Neural progenitor cell (in vitro differentiated cells): ENCODE data around the gene GOLGA1. TPM values are rescaled to one million over a fixed set of nuclear protein-coding genes. Genes with fewer than 3 reads are reported as not detected.

Experiments used
- DNase-seq: peaks from one replicate; pipeline ENCODE4 v3.0.0-alpha.2; 2016; ENCODE audit warnings: low spot score
- H2AFZ ChIP-seq: fragments of 200-600 bp; sonication (generic); replicated peaks from 2 replicates; pipeline ENCODE4 v1.6.1; 2016; ENCODE audit warnings: antibody characterized with exemption
- H3F3A ChIP-seq: fragments of 200-600 bp; sonication (generic); 2 replicates; pipeline ENCODE4 v1.6.1; 2016; ENCODE audit warnings: antibody characterized with exemption, low read depth
- H3K27ac ChIP-seq: fragments of 200-600 bp; sonication (generic); 2 replicates; pipeline ENCODE4 v1.5.1; 2016; ENCODE audit warnings: mild to moderate bottlenecking
- H3K27me3 ChIP-seq: fragments of 200-600 bp; sonication (generic); 2 replicates; pipeline ENCODE4 v1.6.1; 2016; ENCODE audit warnings: mild to moderate bottlenecking, moderate library complexity
- H3K36me3 ChIP-seq: fragments of 200-600 bp; sonication (generic); 2 replicates; pipeline ENCODE4 v1.5.1; 2016
- H3K4me1 ChIP-seq: fragments of 200-600 bp; sonication (generic); 2 replicates; pipeline ENCODE4 v1.6.1; 2016; ENCODE audit warnings: mixed run types
- H3K4me2 ChIP-seq: fragments of 200-600 bp; sonication (generic); 2 replicates; pipeline ENCODE4 v1.6.1; 2016
- H3K4me3 ChIP-seq: fragments of 200-600 bp; sonication (generic); 2 replicates; pipeline ENCODE4 v1.5.1; 2016
- H3K79me2 ChIP-seq: fragments of 200-600 bp; sonication (generic); 2 replicates; pipeline ENCODE4 v1.6.1; 2016; ENCODE audit warnings: low read depth
- H3K9ac ChIP-seq: fragments of 200-600 bp; sonication (generic); 2 replicates; pipeline ENCODE4 v1.6.1; 2016
- H3K9me3 ChIP-seq: fragments of 200-600 bp; sonication (generic); 2 replicates; pipeline ENCODE4 v1.5.1; 2016; ENCODE audit warnings: low read depth
- H4K20me1 ChIP-seq: fragments of 200-600 bp; sonication (generic); 2 replicates; pipeline ENCODE4 v1.6.1; 2016; ENCODE audit warnings: low read depth
- H3K27ac Mint-ChIP-seq: 3 replicates; pipeline ENCODE4 v1.8.0; 2021; ENCODE audit warnings: mixed read lengths
- H3K27me3 Mint-ChIP-seq: 2 replicates; pipeline ENCODE4 v1.8.0; 2022; ENCODE audit warnings: low read depth, mild to moderate bottlenecking, inconsistent platforms, moderate library complexity, mixed read lengths; ENCODE audit not compliant: insufficient read depth
- H3K36me3 Mint-ChIP-seq: 3 replicates; pipeline ENCODE4 v1.8.0; 2021; ENCODE audit warnings: mixed read lengths
- H3K4me1 Mint-ChIP-seq: 3 replicates; pipeline ENCODE4 v1.8.0; 2021; ENCODE audit warnings: mixed read lengths
- H3K4me3 Mint-ChIP-seq: 3 replicates; pipeline ENCODE4 v1.8.0; 2021; ENCODE audit warnings: mild to moderate bottlenecking, moderate library complexity, mixed read lengths
- H3K9me3 Mint-ChIP-seq: 3 replicates; pipeline ENCODE4 v1.8.0; 2020; ENCODE audit warnings: mixed read lengths
- EZH2 ChIP-seq: fragments of 200-600 bp; sonication (generic); IDR thresholded peaks from 2 replicates; pipeline ENCODE4 v1.6.1; 2017; ENCODE audit warnings: antibody characterized with exemption, mild to moderate bottlenecking, moderate library complexity
- EZH2phosphoT487 ChIP-seq: fragments of 200-600 bp; sonication (generic); IDR thresholded peaks from 2 replicates; pipeline ENCODE4 v1.6.1; 2017; ENCODE audit warnings: antibody characterized with exemption
- total RNA-seq: library from RNA; depleted of rRNA; stranded (reverse); fragments of >200 nt; gene quantifications from 2 replicates; pipeline ENCODE4 v1.2.3, GENCODE V29; 2015; ENCODE audit warnings: low replicate concordance
- TF ChIP-seq, protein P1 (sequence below): fragments of 200-600 bp; sonication (generic); IDR thresholded peaks from 2 replicates; pipeline ENCODE4 v1.5.1; 2017; ENCODE audit warnings: antibody characterized with exemption, mild to moderate bottlenecking

Gene GOLGA1
- total RNA-seq, 1 donor from 2014 or later: 17.8 TPM

DNA sequence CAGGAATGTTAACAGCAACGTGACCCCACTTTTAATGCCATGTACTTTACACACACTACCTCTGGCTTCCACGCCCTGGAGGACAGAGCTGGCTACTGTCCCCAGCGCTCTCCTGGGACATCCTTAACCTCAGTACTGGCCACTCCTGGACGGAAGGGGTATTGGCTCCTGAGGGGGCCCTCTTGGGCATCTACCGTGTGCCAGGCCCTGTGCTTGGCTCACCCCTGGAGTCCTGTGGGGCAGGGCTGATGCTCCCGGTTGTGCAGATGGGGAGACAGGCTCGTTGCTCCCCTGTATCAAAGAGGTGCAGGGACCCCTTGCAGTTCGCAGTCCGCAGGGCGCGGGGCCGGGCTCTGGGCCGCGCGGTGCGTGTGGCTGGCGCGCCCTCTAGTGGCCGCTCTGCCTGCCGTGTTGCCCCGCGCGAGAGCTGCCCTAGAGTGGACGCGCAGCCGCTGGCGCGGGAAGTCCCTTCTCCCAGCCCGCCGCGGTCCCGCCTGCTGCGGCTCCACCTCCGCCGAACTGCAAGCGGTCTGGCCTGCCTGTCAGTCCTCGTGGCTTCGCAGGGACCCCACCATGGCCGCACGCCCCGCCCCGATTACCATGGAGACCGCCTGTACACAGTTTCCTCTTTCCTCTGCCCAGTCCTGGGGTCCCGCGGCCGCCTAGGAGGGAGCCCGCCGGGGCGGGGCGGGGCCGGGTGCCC is 87.9 kb downstream of the GOLGA1 start, which contains the start of gene WDR38:
Gene WDR38, plus strand, starts transcription at position 632 of the 703 bp plus-strand sequence. CDS start 72 bp downstream, outside the sequence.
- peaks cover 31% of the 10 kb centered on the region for H3F3A ChIP-seq
- DNase-seq: peak; percentile 89
- no peaks in the 10 kb centered on the region for H3K27me3 ChIP-seq
- H3K4me3 ChIP-seq: peak within 1 kb of the TSS; percentile 55
- peak within 1 kb of the TSS; percentile 92 for H2AFZ ChIP-seq
- Mint-ChIP-seq H3K4me1 (peaks cover 17% of the 10 kb centered on the region), H3K9me3 (no peaks in the 10 kb centered on the region), H3K36me3 (peaks cover 2% of the 10 kb centered on the region), H3K27me3 (peaks cover 4% of the 10 kb centered on the region), H3K4me3 (peak within 1 kb of the TSS; percentile 80), H3K27ac (peak within 1 kb of the TSS; percentile 30)
- H3K4me2 ChIP-seq: peak within 1 kb of the TSS; percentile 77
- H3K79me2 ChIP-seq: peaks cover under 1% of the 10 kb centered on the region
- H3K36me3 ChIP-seq: no peaks in the 10 kb centered on the region
- H3K9ac ChIP-seq: no peak within 1 kb of the TSS
- H3K9me3 ChIP-seq: no peaks in the 10 kb centered on the region
- H4K20me1 ChIP-seq: peaks cover 24% of the 10 kb centered on the region
- H3K4me1 ChIP-seq: no peaks in the 10 kb centered on the region
- TF ChIP-seq EZH2phosphoT487: no peak
- TF ChIP-seq EZH2: no peak
- TF ChIP-seq, protein P1, sequence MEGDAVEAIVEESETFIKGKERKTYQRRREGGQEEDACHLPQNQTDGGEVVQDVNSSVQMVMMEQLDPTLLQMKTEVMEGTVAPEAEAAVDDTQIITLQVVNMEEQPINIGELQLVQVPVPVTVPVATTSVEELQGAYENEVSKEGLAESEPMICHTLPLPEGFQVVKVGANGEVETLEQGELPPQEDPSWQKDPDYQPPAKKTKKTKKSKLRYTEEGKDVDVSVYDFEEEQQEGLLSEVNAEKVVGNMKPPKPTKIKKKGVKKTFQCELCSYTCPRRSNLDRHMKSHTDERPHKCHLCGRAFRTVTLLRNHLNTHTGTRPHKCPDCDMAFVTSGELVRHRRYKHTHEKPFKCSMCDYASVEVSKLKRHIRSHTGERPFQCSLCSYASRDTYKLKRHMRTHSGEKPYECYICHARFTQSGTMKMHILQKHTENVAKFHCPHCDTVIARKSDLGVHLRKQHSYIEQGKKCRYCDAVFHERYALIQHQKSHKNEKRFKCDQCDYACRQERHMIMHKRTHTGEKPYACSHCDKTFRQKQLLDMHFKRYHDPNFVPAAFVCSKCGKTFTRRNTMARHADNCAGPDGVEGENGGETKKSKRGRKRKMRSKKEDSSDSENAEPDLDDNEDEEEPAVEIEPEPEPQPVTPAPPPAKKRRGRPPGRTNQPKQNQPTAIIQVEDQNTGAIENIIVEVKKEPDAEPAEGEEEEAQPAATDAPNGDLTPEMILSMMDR: peak; percentile 99
- H3K27ac ChIP-seq: no peak within 1 kb of the TSS

DNA sequence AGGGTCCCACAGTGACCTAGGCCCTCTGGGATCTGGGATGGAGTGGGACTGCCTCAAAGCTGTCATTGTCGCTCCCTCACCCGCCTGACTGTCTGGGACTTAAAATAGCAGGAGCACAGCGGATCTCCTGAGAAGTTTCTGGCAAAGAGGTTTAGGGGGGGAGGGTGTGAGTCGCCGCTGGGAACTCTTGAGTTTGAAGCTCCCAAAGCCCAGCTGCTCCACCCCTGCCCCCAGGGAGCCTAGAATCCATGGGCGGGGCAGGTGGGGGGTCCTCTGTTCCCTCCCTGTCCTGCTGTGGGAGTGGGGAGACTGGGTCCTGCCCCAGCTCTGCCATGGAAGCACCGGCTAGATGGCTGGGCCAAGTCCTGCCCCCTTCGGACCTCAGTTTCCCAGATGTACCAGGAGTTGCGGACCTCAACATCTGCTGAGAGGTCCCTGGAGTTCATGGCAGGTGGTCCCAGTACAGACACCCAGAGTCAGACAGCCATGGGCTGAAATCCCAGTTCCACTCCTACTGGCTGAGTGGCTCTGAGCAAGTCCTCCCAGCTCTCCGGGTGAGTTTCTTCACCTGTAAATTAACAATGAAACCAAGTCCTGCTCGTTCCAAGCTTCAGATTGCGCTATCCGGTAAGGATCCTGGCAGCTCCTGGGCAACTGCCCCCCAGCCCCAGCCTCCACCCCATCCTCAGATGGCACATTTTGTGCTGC is 88.6 kb downstream of the GOLGA1 start:
- peaks cover 17% of the 10 kb centered on the region for H4K20me1 ChIP-seq
- Mint-ChIP-seq H3K27me3 (peaks cover 4% of the 10 kb centered on the region), H3K4me1 (peaks cover 17% of the 10 kb centered on the region), H3K9me3 (no peaks in the 10 kb centered on the region), H3K27ac (peak overlapping the region; percentile 30), H3K36me3 (no peaks in the 10 kb centered on the region), H3K4me3 (peak overlapping the region; percentile 80)
- DNase-seq: no peak
- peak overlapping the region; percentile 55 for H3K4me3 ChIP-seq
- peak overlapping the region; percentile 77 for H3K4me2 ChIP-seq
- H3K9me3 ChIP-seq: no peaks in the 10 kb centered on the region
- no peak overlapping the region for H3K9ac ChIP-seq
- peak overlapping the region; percentile 92 for H2AFZ ChIP-seq
- no peaks in the 10 kb centered on the region for H3K4me1 ChIP-seq
- no peaks in the 10 kb centered on the region for H3K79me2 ChIP-seq
- no peak overlapping the region for H3K27ac ChIP-seq
- peaks cover 24% of the 10 kb centered on the region for H3F3A ChIP-seq
- H3K27me3 ChIP-seq: no peaks in the 10 kb centered on the region
- TF ChIP-seq, protein P1: no peak
- TF ChIP-seq EZH2: no peak
- no peak for TF ChIP-seq EZH2phosphoT487
- H3K36me3 ChIP-seq: no peaks in the 10 kb centered on the region

DNA sequence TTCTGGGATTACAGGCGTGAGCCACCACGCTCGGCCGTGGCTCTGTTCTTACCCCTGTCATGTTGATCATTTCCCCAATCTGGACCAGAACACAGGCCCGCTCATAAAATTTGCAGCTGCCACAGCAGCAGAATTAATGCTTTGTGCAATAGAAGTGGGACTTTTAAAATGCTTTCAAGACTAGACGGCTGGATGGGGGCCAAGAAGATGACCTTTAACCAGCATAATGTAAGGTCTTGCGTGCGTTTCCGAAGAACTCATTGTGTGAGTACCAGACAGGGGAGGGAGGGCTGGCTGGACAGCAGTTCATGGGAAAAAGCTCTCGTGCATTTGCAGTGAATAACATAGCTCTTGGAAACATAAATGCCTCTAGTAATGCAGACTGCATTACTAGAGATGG is 91.1 kb downstream of the GOLGA1 start:
- H3F3A ChIP-seq: no peaks in the 10 kb centered on the region
- peaks cover 18% of the 10 kb centered on the region for H3K4me1 Mint-ChIP-seq
- no peak for DNase-seq
- H3K4me2 ChIP-seq: no peak overlapping the region
- H3K4me3 Mint-ChIP-seq: no peak overlapping the region
- no peak overlapping the region for H2AFZ ChIP-seq
- H3K9ac ChIP-seq: no peak overlapping the region
- H3K27ac ChIP-seq: no peak overlapping the region
- H3K4me3 ChIP-seq: no peak overlapping the region
- H3K79me2 ChIP-seq: no peaks in the 10 kb centered on the region
- no peaks in the 10 kb centered on the region for H3K9me3 ChIP-seq
- H3K27me3 ChIP-seq: no peaks in the 10 kb centered on the region
- H3K9me3 Mint-ChIP-seq: no peaks in the 10 kb centered on the region
- H3K4me1 ChIP-seq: no peaks in the 10 kb centered on the region
- no peak overlapping the region for H3K27ac Mint-ChIP-seq
- TF ChIP-seq, protein P1: no peak
- TF ChIP-seq EZH2 (no peak), EZH2phosphoT487 (no peak)
- H3K36me3 ChIP-seq: no peaks in the 10 kb centered on the region
- no peaks in the 10 kb centered on the region for H4K20me1 ChIP-seq
- H3K36me3 Mint-ChIP-seq: no peaks in the 10 kb centered on the region
- H3K27me3 Mint-ChIP-seq: peaks cover 2% of the 10 kb centered on the region
